Upper lobe of left lung (tissue), 6 donors: ENCODE data around the gene AKAP10. TPM values are rescaled to one million over a fixed set of nuclear protein-coding genes. Genes with fewer than 3 reads are reported as not detected.
"Not testable (repeated sequence)": the region's sequence is repeated elsewhere in the genome, so short reads cannot be mapped to it uniquely, and the experiment has no call there.

Experiments used
- ATAC-seq, 2 donors: fragments of 200-7000 bp; cut with Tn5 transposase; one replicate each; pipeline ENCODE4 v1.9.1; 2022; ENCODE audit warnings: mild to moderate bottlenecking in 2 of 2, moderate library complexity in 2 of 2; ENCODE audit not compliant: low FRiP score in 2 of 2
- DNase-seq, 2 donors: peaks; one replicate each; pipeline ENCODE4 v3.0.0-alpha.2; 2019 to 2020
- H3K27ac ChIP-seq, 4 donors: fragments of 200-600 bp; sonication (generic); one replicate each; pipeline ENCODE4 v1.5.1; 2016 to 2019
- H3K27me3 ChIP-seq, 4 donors: fragments of 200-600 bp; sonication (generic); one replicate each; pipeline ENCODE4 v1.5.1; 2017 to 2019
- H3K36me3 ChIP-seq, 4 donors: fragments of 200-600 bp; sonication (generic); one replicate each; pipeline ENCODE4 v1.5.1; 2016 to 2019
- H3K4me1 ChIP-seq, 4 donors: fragments of 200-600 bp; sonication (generic); one replicate each; pipeline ENCODE4 v1.5.1; 2018 to 2019
- H3K4me3 ChIP-seq, 4 donors: fragments of 200-600 bp; sonication (generic); one replicate each; pipeline ENCODE4 v1.5.1; 2017 to 2019; ENCODE audit warnings: mild to moderate bottlenecking in 2 of 4, moderate library complexity in 1 of 4
- H3K9me3 ChIP-seq, 4 donors: fragments of 200-600 bp; sonication (generic); one replicate each; pipeline ENCODE4 v1.5.1; 2018 to 2019
- EP300 ChIP-seq, 4 donors: sonication (generic); formaldehyde crosslinking; IDR thresholded peaks; one replicate each; pipeline ENCODE4 v1.5.1; 2017; ENCODE audit warnings: antibody characterized with exemption in 4 of 4, control low read depth in 2 of 4
- POLR2A ChIP-seq, 4 donors: fragments of 450-650 bp; IDR thresholded peaks; one replicate each; pipeline ENCODE4 v1.5.1; 2016 to 2017; ENCODE audit warnings: antibody characterized with exemption in 4 of 4, mild to moderate bottlenecking in 2 of 4
- POLR2AphosphoS5 ChIP-seq, 2 donors: sonication (generic); formaldehyde crosslinking; IDR thresholded peaks; one replicate each; pipeline ENCODE4 v1.5.1; 2017; ENCODE audit warnings: antibody characterized with exemption in 2 of 2
- WGBS, 2 donors: methylation state at CpG; one replicate each; pipeline ENCODE4 v1.1.5; 2017 to 2018; 5-methylcytosine and 5-hydroxymethylcytosine counted together
- total RNA-seq, 6 donors: library from RNA; depleted of rRNA in 4 of 6; stranded (reverse); fragments of >200 nt in 4 of 6; gene quantifications; one replicate each; pipeline versions ENCODE4 v1.1.0 to v1.2.1, GENCODE V29; 2016 to 2021
- TF ChIP-seq, protein P1 (sequence below), 6 experiments: fragments of 450-650 bp in 4 of 6; fragments of 200-600 bp in 2 of 6; sonication (generic) in 2 of 6; IDR thresholded peaks; one replicate each; pipeline ENCODE4 v1.5.1; 2016 to 2019; ENCODE audit warnings: antibody characterized with exemption in 6 of 6
- donor health status: DM: no; HTN: no; CAD: no; lungs with moderate emphysema.
- donor health status: DM: no; HTN: yes; CAD: no; lungs with severe emphysema.

Gene AKAP10, protein sequence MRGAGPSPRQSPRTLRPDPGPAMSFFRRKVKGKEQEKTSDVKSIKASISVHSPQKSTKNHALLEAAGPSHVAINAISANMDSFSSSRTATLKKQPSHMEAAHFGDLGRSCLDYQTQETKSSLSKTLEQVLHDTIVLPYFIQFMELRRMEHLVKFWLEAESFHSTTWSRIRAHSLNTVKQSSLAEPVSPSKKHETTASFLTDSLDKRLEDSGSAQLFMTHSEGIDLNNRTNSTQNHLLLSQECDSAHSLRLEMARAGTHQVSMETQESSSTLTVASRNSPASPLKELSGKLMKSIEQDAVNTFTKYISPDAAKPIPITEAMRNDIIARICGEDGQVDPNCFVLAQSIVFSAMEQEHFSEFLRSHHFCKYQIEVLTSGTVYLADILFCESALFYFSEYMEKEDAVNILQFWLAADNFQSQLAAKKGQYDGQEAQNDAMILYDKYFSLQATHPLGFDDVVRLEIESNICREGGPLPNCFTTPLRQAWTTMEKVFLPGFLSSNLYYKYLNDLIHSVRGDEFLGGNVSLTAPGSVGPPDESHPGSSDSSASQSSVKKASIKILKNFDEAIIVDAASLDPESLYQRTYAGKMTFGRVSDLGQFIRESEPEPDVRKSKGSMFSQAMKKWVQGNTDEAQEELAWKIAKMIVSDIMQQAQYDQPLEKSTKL
- 10 to 100 TPM; 13.4 to 40.3 (median 30.6) TPM for total RNA-seq

- Histone ChIP-seq H3K27ac (peak within 1 kb of the TSS; percentile 93 to 98 (median 98)), H3K4me3 (peak within 1 kb of the TSS; percentile 78 to 94 (median 90)), H3K27me3 (no peaks in the 10 kb centered on the region), H3K4me1 (peaks cover 18 to 43% (median 28%) of the 10 kb centered on the region in 4 donors), H3K9me3 (no peaks in the 10 kb centered on the region), H3K36me3 (no peaks in the 10 kb centered on the region)
- ATAC-seq (peak; percentile 96 to 98), DNase-seq (peak; percentile 95 to 99)
- WGBS, 2 donors = 0 to 1% methylated on average over 7 to 28 of the region's 75 CpGs
- peak in 2 of 4 donors; percentile 77 to 78 for TF ChIP-seq POLR2A (IDR thresholded peaks at IDR 0.05)
- TF ChIP-seq, protein P1, sequence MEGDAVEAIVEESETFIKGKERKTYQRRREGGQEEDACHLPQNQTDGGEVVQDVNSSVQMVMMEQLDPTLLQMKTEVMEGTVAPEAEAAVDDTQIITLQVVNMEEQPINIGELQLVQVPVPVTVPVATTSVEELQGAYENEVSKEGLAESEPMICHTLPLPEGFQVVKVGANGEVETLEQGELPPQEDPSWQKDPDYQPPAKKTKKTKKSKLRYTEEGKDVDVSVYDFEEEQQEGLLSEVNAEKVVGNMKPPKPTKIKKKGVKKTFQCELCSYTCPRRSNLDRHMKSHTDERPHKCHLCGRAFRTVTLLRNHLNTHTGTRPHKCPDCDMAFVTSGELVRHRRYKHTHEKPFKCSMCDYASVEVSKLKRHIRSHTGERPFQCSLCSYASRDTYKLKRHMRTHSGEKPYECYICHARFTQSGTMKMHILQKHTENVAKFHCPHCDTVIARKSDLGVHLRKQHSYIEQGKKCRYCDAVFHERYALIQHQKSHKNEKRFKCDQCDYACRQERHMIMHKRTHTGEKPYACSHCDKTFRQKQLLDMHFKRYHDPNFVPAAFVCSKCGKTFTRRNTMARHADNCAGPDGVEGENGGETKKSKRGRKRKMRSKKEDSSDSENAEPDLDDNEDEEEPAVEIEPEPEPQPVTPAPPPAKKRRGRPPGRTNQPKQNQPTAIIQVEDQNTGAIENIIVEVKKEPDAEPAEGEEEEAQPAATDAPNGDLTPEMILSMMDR (IDR thresholded peaks at IDR 0.05) = peak in 2 of 6 experiments; percentile 5 to 7
- peak; percentile 70 to 85 for TF ChIP-seq POLR2AphosphoS5 (IDR thresholded peaks at IDR 0.05)
- TF ChIP-seq EP300 (IDR thresholded peaks at IDR 0.05) = peak in 1 of 4 donors; percentile 56
Measured at GRCh38 chr17:19977293-19978208, at the start of gene AKAP10. TSS of gene AKAP10 (minus strand) at chr17:19977828. CDS start at chr17:19977679, 149 bp downstream.

GRCh38 chr17:20026960-20027359 is 49.3 kb upstream of the AKAP10 start:
- Histone ChIP-seq H3K4me1 (no peaks in the 10 kb centered on the region), H3K4me3 (no peak overlapping the region), H3K9me3 (no peaks in the 10 kb centered on the region), H3K27me3 (no peaks in the 10 kb centered on the region), H3K36me3 (no peaks in the 10 kb centered on the region), H3K27ac (no peak overlapping the region)
- DNase-seq = no peak
- no peak for ATAC-seq
- TF ChIP-seq, protein P1 (IDR thresholded peaks at IDR 0.05) = no peak
- TF ChIP-seq POLR2A (IDR thresholded peaks at IDR 0.05) (no peak), EP300 (IDR thresholded peaks at IDR 0.05) (no peak), POLR2AphosphoS5 (IDR thresholded peaks at IDR 0.05) (no peak)

GRCh38 chr17:20022701-20023100 is 45.1 kb upstream of the AKAP10 start:
- Histone ChIP-seq H3K9me3 (no peaks in the 10 kb centered on the region), H3K4me3 (no peak overlapping the region), H3K27ac (no peak overlapping the region), H3K27me3 (no peaks in the 10 kb centered on the region), H3K4me1 (no peaks in the 10 kb centered on the region), H3K36me3 (no peaks in the 10 kb centered on the region)
- 74 to 79% methylated on average over 4 of the region's 4 CpGs for WGBS, 2 donors
- ATAC-seq (no peak), DNase-seq (no peak)
- TF ChIP-seq POLR2AphosphoS5 (IDR thresholded peaks at IDR 0.05) (no peak), POLR2A (IDR thresholded peaks at IDR 0.05) (no peak)

DNA sequence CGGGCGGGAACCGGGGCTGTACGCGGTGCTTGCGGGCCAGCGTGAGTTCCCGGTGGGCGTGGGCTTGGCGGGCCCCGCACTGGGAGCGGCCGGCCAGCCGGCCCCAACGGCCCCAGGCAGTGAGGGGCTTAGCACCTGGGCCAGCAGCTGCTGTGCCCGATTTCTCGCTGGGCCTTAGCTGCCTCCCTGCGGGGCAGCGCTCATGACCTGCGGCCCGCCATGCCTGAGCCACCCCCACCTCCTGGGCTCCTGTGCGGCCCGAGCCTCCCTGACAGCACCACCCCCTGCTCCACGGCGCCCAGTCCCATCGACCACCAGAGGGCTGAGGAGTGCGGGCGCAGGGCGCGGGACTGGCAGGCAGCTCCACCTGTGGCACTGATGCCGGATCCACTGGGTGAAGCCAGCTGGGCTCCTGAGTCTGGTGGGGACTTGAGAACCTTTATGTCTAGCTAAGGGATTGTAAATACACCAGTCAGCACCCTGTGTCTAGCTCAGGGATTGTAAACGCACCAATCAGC is 38.9 kb upstream of the AKAP10 start:
- not testable (repeated sequence) for H3K4me3 ChIP-seq, H3K9me3 ChIP-seq, ATAC-seq, H3K36me3 ChIP-seq, H3K27ac ChIP-seq, H3K27me3 ChIP-seq, H3K4me1 ChIP-seq
- peak in 1 of 2 donors; percentile 78 for DNase-seq
- 87 to 91% methylated on average over 2 to 10 of the region's 32 CpGs for WGBS, 2 donors

- Histone ChIP-seq H3K4me3 (no peak overlapping the region), H3K27me3 (peaks cover 0 to 3% (median 0%) of the 10 kb centered on the region in 4 donors), H3K36me3 (no peaks in the 10 kb centered on the region), H3K27ac (no peak overlapping the region), H3K4me1 (peaks cover 12 to 21% (median 17%) of the 10 kb centered on the region in 4 donors), H3K9me3 (no peaks in the 10 kb centered on the region)
- TF ChIP-seq POLR2AphosphoS5 (IDR thresholded peaks at IDR 0.05) (no peak), POLR2A (IDR thresholded peaks at IDR 0.05) (no peak), EP300 (IDR thresholded peaks at IDR 0.05) (no peak)
- TF ChIP-seq, protein P1 (IDR thresholded peaks at IDR 0.05) = no peak
- no peak for DNase-seq
- no peak for ATAC-seq
- 73 to 84% methylated on average over 2 of the region's 2 CpGs for WGBS, 2 donors
Measured at GRCh38 chr17:20012017-20012536, 34.4 kb upstream of the AKAP10 start.
